B cell (primary cell): Measurements from ENCODE around the gene AKAP9. TPM values are rescaled to one million over a fixed set of nuclear protein-coding genes. Genes with fewer than 3 reads are reported as not detected.

Source experiments
- ATAC-seq: fragments of 200-7000 bp; cut with Tn5 transposase; one replicate; pipeline ENCODE4 v1.10.0; 2021; ENCODE audit warnings: low read depth, mild to moderate bottlenecking, moderate number of reproducible peaks, moderate library complexity
- CTCF ChIA-PET: fragments of 350-600 bp; sonication (Branson Sonifier 250); formaldehyde crosslinking; loops from one replicate; lab custom pipeline; 2021; ENCODE audit warnings: antibody characterized with exemption, inconsistent platforms; lab: Charles Lee
- POLR2A ChIA-PET: fragments of 350-600 bp; sonication (Branson Sonifier 250); formaldehyde crosslinking; loops from one replicate; lab custom pipeline; 2021; ENCODE audit warnings: antibody characterized with exemption; lab: Charles Lee
- DNase-seq: peaks from one replicate; pipeline ENCODE4 v3.0.0; 2013
- H2AFZ ChIP-seq: 2 replicates; pipeline ENCODE4 v1.6.1; 2012; ENCODE audit warnings: mild to moderate bottlenecking, low read depth, low read length; ENCODE audit not compliant: insufficient read depth, poor library complexity, severe bottlenecking
- H3K27ac ChIP-seq, 2 donors: 1 replicate in 1 of 2; 2 replicates in 1 of 2; pipeline ENCODE4 v1.5.1; 2012 to 2013; ENCODE audit warnings: low read length in 2 of 2, mild to moderate bottlenecking in 2 of 2, moderate library complexity in 1 of 2
- H3K27me3 ChIP-seq, 4 experiments: fragments of 200-600 bp in 1 of 4; sonication (generic) in 1 of 4; replicated peaks in 1 of 4; 1 replicate in 2 of 4; 2 replicates in 2 of 4; pipeline versions ENCODE4 v1.6.1 to v1.7.0; 2013 to 2016; ENCODE audit warnings: low read length in 3 of 4, mild to moderate bottlenecking in 2 of 4, mixed read lengths in 1 of 4, moderate library complexity in 1 of 4; ENCODE audit not compliant: insufficient read depth in 4 of 4, control insufficient read depth in 3 of 4; ENCODE audit errors: control extremely low read depth in 1 of 4
- H3K36me3 ChIP-seq, 2 experiments: replicated peaks in 1 of 2; 1 replicate in 1 of 2; 2 replicates in 1 of 2; pipeline versions ENCODE4 v1.6.1 to v1.7.1; 2013; ENCODE audit warnings: low read length in 1 of 2; ENCODE audit not compliant: insufficient read depth in 2 of 2, control insufficient read depth in 1 of 2; ENCODE audit errors: control extremely low read depth in 1 of 2, extremely low read depth in 1 of 2
- H3K4me1 ChIP-seq, 2 donors: fragments of 200-600 bp in 1 of 2; sonication (generic) in 1 of 2; 1 replicate in 1 of 2; 2 replicates in 1 of 2; pipeline versions ENCODE4 v1.5.1 to v1.6.1; 2013 to 2017; ENCODE audit warnings: low read length in 2 of 2; ENCODE audit not compliant: control insufficient read depth in 2 of 2, insufficient read depth in 2 of 2
- H3K4me2 ChIP-seq: replicated peaks from 2 replicates; pipeline ENCODE3; 2012; ENCODE audit warnings: mild to moderate bottlenecking, low read depth, low read length; ENCODE audit not compliant: poor library complexity, severe bottlenecking
- H3K4me3 ChIP-seq, 5 experiments: fragments of 200-600 bp in 1 of 5; sonication (generic) in 1 of 5; 1 replicate in 3 of 5; 2 replicates in 2 of 5; pipeline versions ENCODE4 v1.5.1 to v1.7.0; 2011 to 2016; ENCODE audit warnings: low read length in 4 of 5, mild to moderate bottlenecking in 4 of 5, low read depth in 2 of 5, control low read depth in 1 of 5, moderate library complexity in 1 of 5; ENCODE audit not compliant: insufficient read depth in 1 of 5; ENCODE audit errors: control extremely low read depth in 1 of 5, extremely low read depth in 1 of 5
- H3K79me2 ChIP-seq: fragments of 200-600 bp; sonication (generic); one replicate; pipeline ENCODE4 v1.6.0; 2016; ENCODE audit warnings: low read length; ENCODE audit not compliant: control insufficient read depth, insufficient read depth
- H3K9ac ChIP-seq: fragments of 200-600 bp; sonication (generic); 2 replicates; pipeline ENCODE4 v1.6.1; 2017; ENCODE audit warnings: mild to moderate bottlenecking, low read length, moderate library complexity
- H3K9me3 ChIP-seq, 3 donors: one replicate each; pipeline versions ENCODE4 v1.6.1 to v1.7.1; 2013; ENCODE audit warnings: low read length in 2 of 3; ENCODE audit not compliant: control insufficient read depth in 2 of 3, insufficient read depth in 1 of 3; ENCODE audit errors: control extremely low read depth in 1 of 3
- H4K20me1 ChIP-seq: 2 replicates; pipeline ENCODE4 v1.6.0; 2012; ENCODE audit warnings: mild to moderate bottlenecking, low read length; ENCODE audit not compliant: insufficient read depth, control insufficient read depth, poor library complexity, severe bottlenecking
- H3K27ac Mint-ChIP-seq: one replicate; pipeline ENCODE4 v1.8.0; 2021; ENCODE audit warnings: mixed read lengths
- H3K27me3 Mint-ChIP-seq: one replicate; pipeline ENCODE4 v1.8.0; 2021; ENCODE audit warnings: mixed read lengths
- H3K4me1 Mint-ChIP-seq: one replicate; pipeline ENCODE4 v1.8.0; 2021; ENCODE audit warnings: mixed read lengths
- H3K4me3 Mint-ChIP-seq: one replicate; pipeline ENCODE4 v1.8.0; 2021; ENCODE audit warnings: mixed read lengths
- H3K9me3 Mint-ChIP-seq: one replicate; pipeline ENCODE4 v1.8.0; 2022; ENCODE audit warnings: mixed read lengths; ENCODE audit not compliant: insufficient read depth
- EZH2 ChIP-seq: IDR thresholded peaks from 2 replicates; pipeline ENCODE4 v1.6.1; 2012; ENCODE audit warnings: borderline replicate concordance, low read depth, mild to moderate bottlenecking, moderate library complexity, low read length; ENCODE audit not compliant: insufficient read depth, poor library complexity, severe bottlenecking
- WGBS: methylation state at CpG from one replicate; pipeline ENCODE4 v1.1.5; 2013; ENCODE audit warnings: missing lambda C conversion rate; ENCODE audit not compliant: insufficient coverage; 5-methylcytosine and 5-hydroxymethylcytosine counted together
- intact Hi-C: fragments of 100-400 bp; cut with micrococcal nuclease; formaldehyde crosslinking; loops from one replicate; pipeline ENCODE4 v1.10.0; 2022
- polyA plus RNA-seq: library from polyadenylated mRNA; depleted of rRNA; stranded (reverse); fragments of >200 nt; gene quantifications from 2 replicates; pipeline ENCODE4 v1.2.3, GENCODE V29; 2012
- total RNA-seq, 2 donors: library from RNA; stranded (reverse); fragments of 120-200 nt in 1 of 2; gene quantifications; 1 replicate in 1 of 2; 2 replicates in 1 of 2; pipeline versions ENCODE4 v1.2.3 to v1.2.4, GENCODE V29; 2013 to 2022
- TF ChIP-seq, protein P1 (sequence below): fragments of 200-600 bp; IDR thresholded peaks from one replicate; pipeline ENCODE4 v1.8.0; 2022; ENCODE audit warnings: antibody characterized with exemption, mild to moderate bottlenecking

Gene AKAP9
- total and polyA plus RNA-seq, 2 donors (not counting 1 experiment from before 2014, with no cell fraction given), result 19.3 to 106 TPM

DNA sequence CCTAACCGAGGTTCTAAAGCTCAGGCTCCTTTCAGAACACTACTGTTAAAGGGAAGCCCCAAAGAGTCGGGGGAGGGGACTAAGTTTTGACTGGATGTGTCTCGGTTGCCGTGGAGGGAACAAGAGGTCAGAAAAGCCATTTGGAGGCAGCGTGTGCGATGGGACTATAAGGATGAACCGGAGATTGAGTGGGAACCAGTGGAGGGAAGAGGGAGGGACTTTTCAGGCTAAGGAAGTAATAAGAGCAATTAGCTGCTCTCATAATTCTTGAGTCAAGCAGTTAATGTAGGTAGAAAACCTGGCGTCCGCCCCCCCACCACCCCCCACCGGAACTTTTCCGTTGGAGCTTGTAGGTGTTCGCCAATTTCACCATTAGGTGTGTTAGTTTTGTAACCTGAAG is 491 bp upstream of the AKAP9 start:
- H4K20me1 ChIP-seq, result no peaks in the 10 kb centered on the region
- H3K4me2 ChIP-seq, result peak overlapping the region; percentile 88
- Mint-ChIP-seq H3K27me3 (no peaks in the 10 kb centered on the region), H3K27ac (peak overlapping the region; percentile 95), H3K4me1 (peaks cover 27% of the 10 kb centered on the region), H3K4me3 (peak overlapping the region; percentile 95), H3K9me3 (no peaks in the 10 kb centered on the region)
- ChIA-PET POLR2A (interaction anchor here (0.7 to 2.5 kb wide), 3 partner anchors 60 to 256 kb away, joined by 4 to 9 read pairs (median 8); partner anchors contain the start of genes CYP51A1 and MTERF1), CTCF (interaction anchor here (0.8 to 2.1 kb wide), 5 partner anchors 14 to 507 kb away, joined by 3 to 10 read pairs (median 4); partner anchors contain the start of gene MTERF1)
- DNase-seq (no peak), ATAC-seq (peak; percentile 3)
- H3K4me3 ChIP-seq, result peak overlapping the region; percentile 74 to 88 (median 81)
- H3K9me3 ChIP-seq, result no peaks in the 10 kb centered on the region
- peak overlapping the region; percentile 90 to 97 for H3K27ac ChIP-seq
- no peak for TF ChIP-seq EZH2
- TF ChIP-seq, protein P1, sequence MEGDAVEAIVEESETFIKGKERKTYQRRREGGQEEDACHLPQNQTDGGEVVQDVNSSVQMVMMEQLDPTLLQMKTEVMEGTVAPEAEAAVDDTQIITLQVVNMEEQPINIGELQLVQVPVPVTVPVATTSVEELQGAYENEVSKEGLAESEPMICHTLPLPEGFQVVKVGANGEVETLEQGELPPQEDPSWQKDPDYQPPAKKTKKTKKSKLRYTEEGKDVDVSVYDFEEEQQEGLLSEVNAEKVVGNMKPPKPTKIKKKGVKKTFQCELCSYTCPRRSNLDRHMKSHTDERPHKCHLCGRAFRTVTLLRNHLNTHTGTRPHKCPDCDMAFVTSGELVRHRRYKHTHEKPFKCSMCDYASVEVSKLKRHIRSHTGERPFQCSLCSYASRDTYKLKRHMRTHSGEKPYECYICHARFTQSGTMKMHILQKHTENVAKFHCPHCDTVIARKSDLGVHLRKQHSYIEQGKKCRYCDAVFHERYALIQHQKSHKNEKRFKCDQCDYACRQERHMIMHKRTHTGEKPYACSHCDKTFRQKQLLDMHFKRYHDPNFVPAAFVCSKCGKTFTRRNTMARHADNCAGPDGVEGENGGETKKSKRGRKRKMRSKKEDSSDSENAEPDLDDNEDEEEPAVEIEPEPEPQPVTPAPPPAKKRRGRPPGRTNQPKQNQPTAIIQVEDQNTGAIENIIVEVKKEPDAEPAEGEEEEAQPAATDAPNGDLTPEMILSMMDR, result no peak
- H3K4me1 ChIP-seq, result peaks cover 18 to 20% of the 10 kb centered on the region in 2 donors
- peak overlapping the region; percentile 93 for H3K9ac ChIP-seq
- no peaks in the 10 kb centered on the region for H3K36me3 ChIP-seq
- peak overlapping the region; percentile 86 for H2AFZ ChIP-seq
- no peaks in the 10 kb centered on the region for H3K27me3 ChIP-seq
- H3K79me2 ChIP-seq, result peaks cover 67% of the 10 kb centered on the region
- WGBS, result 1% methylated on average over 7 of the region's 12 CpGs
- intact Hi-C loops, result loop anchor here (1.0 to 5.0 kb wide), 8 partner anchors 60 to 1537 kb away; partner anchors contain the start of genes ANKIB1, CDK6, CLDN12 and CYP51A1

DNA sequence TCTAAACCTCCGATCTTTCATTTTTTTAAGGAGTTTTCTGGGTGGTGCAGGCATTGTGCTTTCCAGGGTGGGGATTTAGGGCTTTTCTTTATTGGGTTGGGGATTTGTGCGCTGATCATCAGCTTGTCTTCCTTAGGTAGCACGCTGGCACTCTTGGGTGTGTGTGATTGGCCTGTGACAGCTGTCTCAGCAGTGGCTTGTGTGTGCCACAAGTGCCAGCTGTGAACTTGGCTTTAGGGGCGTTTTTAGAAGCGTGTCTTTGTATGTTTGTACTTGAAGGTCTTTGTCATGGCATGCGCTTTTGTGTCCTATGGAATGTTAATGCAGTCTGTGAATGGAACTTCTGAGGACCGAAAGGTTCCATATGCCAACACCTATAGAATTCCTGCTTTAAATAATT is 788 bp downstream of the AKAP9 start:
- H3K36me3 ChIP-seq, result no peaks in the 10 kb centered on the region
- ATAC-seq, result no peak
- intact Hi-C loops, result loop anchor here (2.0 to 5.0 kb wide), 4 partner anchors 237 to 1539 kb away; partner anchors contain the start of genes CDK6, CLDN12, LRRD1 and VPS50
- H3K27ac Mint-ChIP-seq, result peak overlapping the region; percentile 95
- H3K4me3 Mint-ChIP-seq, result peak overlapping the region; percentile 95
- ChIA-PET POLR2A (interaction anchor here (2.5 kb wide), 1 partner anchor 61 kb away, joined by 9 read pairs; the partner anchor contains the start of gene MTERF1), CTCF (interaction anchor here (0.7 to 2.1 kb wide), 3 partner anchors 13 to 506 kb away, joined by 3 to 4 read pairs (median 3); partner anchors contain the start of genes GATAD1 and MTERF1)
- H3K27me3 ChIP-seq, result no peaks in the 10 kb centered on the region
- H3K4me1 ChIP-seq, result peaks cover 26% of the 10 kb centered on the region in 2 donors
- peaks cover 78% of the 10 kb centered on the region for H3K79me2 ChIP-seq
- peak overlapping the region; percentile 90 to 97 for H3K27ac ChIP-seq
- TF ChIP-seq, protein P1, result no peak
- no peak for TF ChIP-seq EZH2
- no peaks in the 10 kb centered on the region for H3K9me3 ChIP-seq
- no peaks in the 10 kb centered on the region for H3K27me3 Mint-ChIP-seq
- H3K4me3 ChIP-seq, result peak overlapping the region; percentile 74 to 98 (median 83)
- H2AFZ ChIP-seq, result peak overlapping the region; percentile 86
- H3K4me2 ChIP-seq, result peak overlapping the region; percentile 88
- H3K9ac ChIP-seq, result peak overlapping the region; percentile 93
- H3K9me3 Mint-ChIP-seq, result no peaks in the 10 kb centered on the region
- peaks cover 4% of the 10 kb centered on the region for H4K20me1 ChIP-seq
- peak; percentile 57 for DNase-seq
- 4% methylated on average over 3 of the region's 7 CpGs for WGBS
- peaks cover 37% of the 10 kb centered on the region for H3K4me1 Mint-ChIP-seq
